ENCODE results near the gene HAUS5.
A peak's percentile ranks its signal among the peaks of the same experiment; 100 is the strongest.
"Not testable (repeated sequence)": the region's sequence is repeated elsewhere in the genome, so short reads cannot be mapped to it uniquely, and the experiment has no call there.

The HAUS5 gene

GRCh38 chr19:35596366-35596999 is 16.1 kb upstream of the HAUS5 start:
- Histone ChIP-seq H3K4me1 (ENCODE audit: insufficient read depth, low read length, poor library complexity, severe bottlenecking) (no peaks in the 10 kb centered on the region), H3K4me2 (ENCODE audit: low read depth, low read length, poor library complexity, severe bottlenecking) (no peak overlapping the region), H3K9me3 (ENCODE audit: insufficient read depth, low read depth, low read length) (no peaks in the 10 kb centered on the region), H3K9ac (ENCODE audit: low read depth, low read length, poor library complexity, severe bottlenecking) (no peak overlapping the region), H3K9me2 (replicated peaks; ENCODE audit: low read depth, low read length) (no peaks in the 10 kb centered on the region), H3F3A (ENCODE audit: low read depth) (no peaks in the 10 kb centered on the region), H2AFZ (ENCODE audit: low read length) (peak overlapping the region; percentile 22), H3K27me3 (ENCODE audit: insufficient read depth, low read length, poor library complexity, severe bottlenecking) (no peaks in the 10 kb centered on the region), H3K4me3 (ENCODE audit: low read length, poor library complexity, severe bottlenecking) (no peak overlapping the region), H4K20me1 (ENCODE audit: insufficient read depth, low read length, poor library complexity, severe bottlenecking) (no peaks in the 10 kb centered on the region), H3K79me2 (ENCODE audit: insufficient read depth, low read length) (no peaks in the 10 kb centered on the region), H3K36me3 (ENCODE audit: insufficient read depth, low read length) (no peaks in the 10 kb centered on the region)
- TF ChIP-seq CTCF (conservative IDR thresholded peaks at IDR 0.05; ENCODE audit: low read length) (no peak), EZH2phosphoT487 (IDR thresholded peaks at IDR 0.05; ENCODE audit: borderline replicate concordance) (no peak)

- Histone ChIP-seq H3K4me2 (ENCODE audit: low read depth, low read length, poor library complexity, severe bottlenecking) (no peak overlapping the region), H3F3A (ENCODE audit: low read depth) (no peaks in the 10 kb centered on the region), H3K36me3 (ENCODE audit: insufficient read depth, low read length) (no peaks in the 10 kb centered on the region), H3K9me3 (ENCODE audit: insufficient read depth, low read depth, low read length) (no peaks in the 10 kb centered on the region), H3K9ac (ENCODE audit: low read depth, low read length, poor library complexity, severe bottlenecking) (no peak overlapping the region), H3K4me1 (ENCODE audit: insufficient read depth, low read length, poor library complexity, severe bottlenecking) (no peaks in the 10 kb centered on the region), H3K9me2 (replicated peaks; ENCODE audit: low read depth, low read length) (no peaks in the 10 kb centered on the region), H4K20me1 (ENCODE audit: insufficient read depth, low read length, poor library complexity, severe bottlenecking) (no peaks in the 10 kb centered on the region), H3K27me3 (ENCODE audit: insufficient read depth, low read length, poor library complexity, severe bottlenecking) (no peaks in the 10 kb centered on the region), H3K4me3 (ENCODE audit: low read length, poor library complexity, severe bottlenecking) (no peak overlapping the region), H3K79me2 (ENCODE audit: insufficient read depth, low read length) (no peaks in the 10 kb centered on the region), H2AFZ (ENCODE audit: low read length) (no peak overlapping the region)
- TF ChIP-seq EZH2phosphoT487 (IDR thresholded peaks at IDR 0.05; ENCODE audit: borderline replicate concordance) (no peak), CTCF (conservative IDR thresholded peaks at IDR 0.05; ENCODE audit: low read length) (no peak)
Observed at GRCh38 chr19:35601971-35602370, 10.6 kb upstream of the HAUS5 start.

GRCh38 chr19:35604436-35604835 is 8.1 kb upstream of the HAUS5 start:
- H3K4me1 ChIP-seq (ENCODE audit: insufficient read depth, low read length, poor library complexity, severe bottlenecking); H3K79me2 ChIP-seq (ENCODE audit: insufficient read depth, low read length); H3K27me3 ChIP-seq (ENCODE audit: insufficient read depth, low read length, poor library complexity, severe bottlenecking); H3F3A ChIP-seq (ENCODE audit: low read depth); H3K4me3 ChIP-seq (ENCODE audit: low read length, poor library complexity, severe bottlenecking); H2AFZ ChIP-seq (ENCODE audit: low read length); H3K4me2 ChIP-seq (ENCODE audit: low read depth, low read length, poor library complexity, severe bottlenecking); H3K9me3 ChIP-seq (ENCODE audit: insufficient read depth, low read depth, low read length); H3K36me3 ChIP-seq (ENCODE audit: insufficient read depth, low read length); H3K9ac ChIP-seq (ENCODE audit: low read depth, low read length, poor library complexity, severe bottlenecking); H3K9me2 ChIP-seq (replicated peaks; ENCODE audit: low read depth, low read length); H4K20me1 ChIP-seq (ENCODE audit: insufficient read depth, low read length, poor library complexity, severe bottlenecking): not testable (repeated sequence)

- not testable (repeated sequence) for H3K9me3 ChIP-seq (ENCODE audit: insufficient read depth, low read depth, low read length); H3K79me2 ChIP-seq (ENCODE audit: insufficient read depth, low read length); H3K9me2 ChIP-seq (replicated peaks; ENCODE audit: low read depth, low read length); H3K4me2 ChIP-seq (ENCODE audit: low read depth, low read length, poor library complexity, severe bottlenecking); H3K36me3 ChIP-seq (ENCODE audit: insufficient read depth, low read length); H4K20me1 ChIP-seq (ENCODE audit: insufficient read depth, low read length, poor library complexity, severe bottlenecking); H3K4me1 ChIP-seq (ENCODE audit: insufficient read depth, low read length, poor library complexity, severe bottlenecking); H3F3A ChIP-seq (ENCODE audit: low read depth); H3K4me3 ChIP-seq (ENCODE audit: low read length, poor library complexity, severe bottlenecking); H3K27me3 ChIP-seq (ENCODE audit: insufficient read depth, low read length, poor library complexity, severe bottlenecking); H3K9ac ChIP-seq (ENCODE audit: low read depth, low read length, poor library complexity, severe bottlenecking); H2AFZ ChIP-seq (ENCODE audit: low read length)
Observed at GRCh38 chr19:35607170-35607569, 5.4 kb upstream of the HAUS5 start.

All from Loucy (cell line).